Skeletal muscle tissue (tissue), 4 donors: ENCODE data around the gene UQCRH. TPM values are rescaled to one million over a fixed set of nuclear protein-coding genes. Genes with fewer than 3 reads are reported as not detected.

Experiments used
- H3K27ac ChIP-seq: one replicate; pipeline ENCODE4 v1.7.0; 2013; ENCODE audit warnings: mild to moderate bottlenecking, low read depth, low read length, inconsistent platforms
- H3K27me3 ChIP-seq, 3 donors: one replicate each; pipeline ENCODE4 v1.7.0; 2013; ENCODE audit warnings: low read length in 3 of 3; ENCODE audit not compliant: control insufficient read depth in 3 of 3, insufficient read depth in 3 of 3
- H3K36me3 ChIP-seq, 3 donors: one replicate each; pipeline ENCODE4 v1.7.0; 2013; ENCODE audit warnings: low read length in 3 of 3; ENCODE audit not compliant: control insufficient read depth in 3 of 3, insufficient read depth in 3 of 3
- H3K4me1 ChIP-seq, 3 donors: one replicate each; pipeline ENCODE4 v1.7.0; 2013; ENCODE audit warnings: low read length in 3 of 3, mild to moderate bottlenecking in 3 of 3; ENCODE audit not compliant: control insufficient read depth in 3 of 3, insufficient read depth in 3 of 3
- H3K4me3 ChIP-seq, 3 donors: one replicate each; pipeline ENCODE4 v1.7.0; 2013; ENCODE audit warnings: low read length in 3 of 3
- H3K9ac ChIP-seq, 3 donors: one replicate each; pipeline ENCODE4 v1.7.0; 2013; ENCODE audit warnings: low read length in 3 of 3, mild to moderate bottlenecking in 3 of 3, moderate library complexity in 2 of 3, low read depth in 1 of 3
- H3K9me3 ChIP-seq, 3 donors: one replicate each; pipeline ENCODE4 v1.7.0; 2013; ENCODE audit warnings: low read length in 3 of 3; ENCODE audit not compliant: control insufficient read depth in 3 of 3
- total RNA-seq: library from RNA; depleted of rRNA; stranded (reverse); fragments of >200 nt; gene quantifications from one replicate; pipeline ENCODE4 v1.2.3, GENCODE V29; 2014
- donor health status: Osteomylitis.

UQCRH gene
- total RNA-seq, 1 donor from 2014 or later = 480 TPM

GRCh38 chr1:46278807-46279206 lies 24.7 kb upstream of the UQCRH start:
- H3K27me3 ChIP-seq = no peaks in the 10 kb centered on the region
- no peak overlapping the region for H3K9ac ChIP-seq
- H3K4me1 ChIP-seq = peaks cover 4 to 12% (median 5%) of the 10 kb centered on the region in 3 donors
- no peaks in the 10 kb centered on the region for H3K9me3 ChIP-seq
- no peak overlapping the region for H3K27ac ChIP-seq
- no peak overlapping the region for H3K4me3 ChIP-seq
- H3K36me3 ChIP-seq = peaks cover 23 to 49% (median 29%) of the 10 kb centered on the region in 3 donors

- Histone ChIP-seq H3K27me3 (no peaks in the 10 kb centered on the region), H3K27ac (no peak overlapping the region), H3K9ac (no peak overlapping the region), H3K4me3 (no peak overlapping the region), H3K9me3 (no peaks in the 10 kb centered on the region), H3K36me3 (peaks cover 30 to 61% (median 31%) of the 10 kb centered on the region in 3 donors), H3K4me1 (peaks cover 11 to 22% (median 15%) of the 10 kb centered on the region in 3 donors)
Observed at GRCh38 chr1:46280092-46280491, 23.4 kb upstream of the UQCRH start.

DNA sequence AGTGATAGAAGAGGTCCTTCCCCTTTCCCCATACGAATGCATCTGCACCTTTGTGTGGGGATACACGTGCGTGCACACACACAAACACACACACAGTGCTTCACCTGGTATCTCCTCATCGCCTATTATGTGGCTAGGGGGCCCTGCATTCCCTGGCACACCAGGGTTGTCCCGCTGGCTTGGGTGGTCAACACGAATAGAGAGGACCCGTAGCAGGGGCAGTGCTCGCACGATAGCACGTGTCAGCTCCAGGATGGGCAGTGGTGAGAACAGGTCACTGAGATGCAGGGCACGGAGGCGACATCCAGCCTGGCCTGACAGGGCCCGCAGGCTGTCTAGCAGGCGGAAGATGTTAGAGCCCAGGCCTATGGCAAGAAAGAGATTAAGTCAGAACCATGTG lies 22.5 kb upstream of the UQCRH start:
- Histone ChIP-seq H3K4me3 (no peak overlapping the region), H3K27me3 (no peaks in the 10 kb centered on the region), H3K4me1 (peaks cover 19 to 31% (median 23%) of the 10 kb centered on the region in 3 donors), H3K9ac (no peak overlapping the region), H3K36me3 (peaks cover 32 to 69% (median 37%) of the 10 kb centered on the region in 3 donors), H3K9me3 (no peaks in the 10 kb centered on the region), H3K27ac (no peak overlapping the region)

GRCh38 chr1:46284058-46284457 lies 19.4 kb upstream of the UQCRH start:
- Histone ChIP-seq H3K9me3 (no peaks in the 10 kb centered on the region), H3K27me3 (no peaks in the 10 kb centered on the region), H3K9ac (no peak overlapping the region), H3K36me3 (peaks cover 21 to 67% (median 31%) of the 10 kb centered on the region in 3 donors), H3K27ac (peak overlapping the region; percentile 81), H3K4me1 (peaks cover 25 to 35% (median 27%) of the 10 kb centered on the region in 3 donors), H3K4me3 (no peak overlapping the region)

DNA sequence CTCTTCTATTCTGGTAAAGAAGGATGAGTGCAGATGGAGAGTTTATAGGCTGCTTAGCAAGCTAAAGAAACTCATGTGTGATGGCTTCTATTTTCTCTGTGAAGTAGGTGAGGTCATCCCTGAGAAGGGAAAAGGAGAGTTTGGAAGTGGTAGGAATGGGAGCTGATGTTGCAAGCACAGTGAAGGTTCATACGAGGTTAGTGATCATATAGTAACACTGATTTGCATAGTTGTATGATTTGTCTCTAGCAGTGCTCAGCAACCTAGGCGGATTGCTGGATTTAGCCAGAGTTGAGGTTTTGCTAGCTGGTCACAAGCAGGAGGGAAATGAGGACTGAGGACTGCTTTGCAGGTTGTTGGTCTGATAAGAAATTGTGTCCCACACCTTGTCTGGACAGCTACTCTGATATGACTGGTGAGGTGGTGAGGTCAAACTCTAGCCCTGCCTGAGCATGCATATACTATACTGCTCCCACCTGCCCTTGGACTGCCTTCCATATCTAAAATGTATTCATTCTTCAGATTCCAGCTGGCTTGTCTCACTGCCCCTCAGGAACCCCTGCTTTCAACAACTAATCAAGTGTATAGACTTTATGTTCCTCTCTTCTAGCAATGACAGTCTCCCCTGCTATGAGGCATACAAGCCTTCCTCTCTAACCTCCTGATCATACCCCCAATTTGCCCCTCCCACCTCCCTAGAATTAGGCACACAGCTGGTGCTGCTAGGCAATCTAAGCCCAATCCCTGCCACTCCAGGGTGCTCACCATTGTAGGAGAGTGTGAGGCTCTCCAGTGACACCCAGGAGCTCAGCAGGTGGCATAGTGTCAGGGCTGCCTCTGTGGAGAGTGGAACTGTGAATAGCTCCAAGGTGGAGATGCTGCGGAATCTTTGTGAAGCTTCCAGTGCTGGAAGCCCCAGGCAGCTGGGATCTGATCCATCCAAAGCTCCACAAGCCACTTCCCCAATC lies 18.6 kb upstream of the UQCRH start:
- H3K36me3 ChIP-seq = peaks cover 20 to 59% (median 31%) of the 10 kb centered on the region in 3 donors
- no peak overlapping the region for H3K4me3 ChIP-seq
- no peaks in the 10 kb centered on the region for H3K9me3 ChIP-seq
- H3K9ac ChIP-seq = peak overlapping the region in 1 of 3 donors; percentile 35
- no peaks in the 10 kb centered on the region for H3K27me3 ChIP-seq
- H3K4me1 ChIP-seq = peaks cover 25 to 35% (median 27%) of the 10 kb centered on the region in 3 donors
- H3K27ac ChIP-seq = peak overlapping the region; percentile 81

- H3K4me1 ChIP-seq = peaks cover 25 to 35% (median 27%) of the 10 kb centered on the region in 3 donors
- peak overlapping the region in 1 of 3 donors; percentile 35 for H3K9ac ChIP-seq
- H3K4me3 ChIP-seq = no peak overlapping the region
- no peaks in the 10 kb centered on the region for H3K9me3 ChIP-seq
- H3K27me3 ChIP-seq = no peaks in the 10 kb centered on the region
- H3K36me3 ChIP-seq = peaks cover 10 to 52% (median 22%) of the 10 kb centered on the region in 3 donors
- peak overlapping the region; percentile 81 for H3K27ac ChIP-seq
Observed at GRCh38 chr1:46285730-46286477, 17.6 kb upstream of the UQCRH start.

- H3K36me3 ChIP-seq = peaks cover 4 to 35% (median 24%) of the 10 kb centered on the region in 3 donors
- no peak overlapping the region for H3K4me3 ChIP-seq
- peaks cover 21 to 26% (median 22%) of the 10 kb centered on the region in 3 donors for H3K4me1 ChIP-seq
- no peaks in the 10 kb centered on the region for H3K27me3 ChIP-seq
- no peaks in the 10 kb centered on the region for H3K9me3 ChIP-seq
- no peak overlapping the region for H3K27ac ChIP-seq
- no peak overlapping the region for H3K9ac ChIP-seq
Observed at GRCh38 chr1:46288485-46289133, 14.9 kb upstream of the UQCRH start.

GRCh38 chr1:46289134-46289494 lies 14.4 kb upstream of the UQCRH start:
- peaks cover 6 to 37% (median 29%) of the 10 kb centered on the region in 3 donors for H3K36me3 ChIP-seq
- no peak overlapping the region for H3K27ac ChIP-seq

GRCh38 chr1:46289976-46290375 lies 13.5 kb upstream of the UQCRH start:
- Histone ChIP-seq H3K27ac (no peak overlapping the region), H3K27me3 (no peaks in the 10 kb centered on the region), H3K9me3 (no peaks in the 10 kb centered on the region), H3K4me3 (no peak overlapping the region), H3K9ac (no peak overlapping the region), H3K4me1 (peaks cover 13 to 15% (median 15%) of the 10 kb centered on the region in 3 donors), H3K36me3 (peaks cover 7 to 34% (median 24%) of the 10 kb centered on the region in 3 donors)

More at GRCh38 chr1:46289134-46289494, 14.4 kb upstream of the UQCRH start:
- no peak overlapping the region for H3K4me3 ChIP-seq
- H3K9me3 ChIP-seq = no peaks in the 10 kb centered on the region
- peaks cover 19 to 23% (median 19%) of the 10 kb centered on the region in 3 donors for H3K4me1 ChIP-seq
- H3K27me3 ChIP-seq = no peaks in the 10 kb centered on the region
- no peak overlapping the region for H3K9ac ChIP-seq
